Fibroblast of peridontal ligament (primary cell): ENCODE measurements around the gene CRB2.

Experiments used
- DNase-seq: peaks from one replicate; pipeline ENCODE4 v3.0.0-alpha.2; 2010; ENCODE audit errors: extremely low read depth

The CRB2 gene

DNA sequence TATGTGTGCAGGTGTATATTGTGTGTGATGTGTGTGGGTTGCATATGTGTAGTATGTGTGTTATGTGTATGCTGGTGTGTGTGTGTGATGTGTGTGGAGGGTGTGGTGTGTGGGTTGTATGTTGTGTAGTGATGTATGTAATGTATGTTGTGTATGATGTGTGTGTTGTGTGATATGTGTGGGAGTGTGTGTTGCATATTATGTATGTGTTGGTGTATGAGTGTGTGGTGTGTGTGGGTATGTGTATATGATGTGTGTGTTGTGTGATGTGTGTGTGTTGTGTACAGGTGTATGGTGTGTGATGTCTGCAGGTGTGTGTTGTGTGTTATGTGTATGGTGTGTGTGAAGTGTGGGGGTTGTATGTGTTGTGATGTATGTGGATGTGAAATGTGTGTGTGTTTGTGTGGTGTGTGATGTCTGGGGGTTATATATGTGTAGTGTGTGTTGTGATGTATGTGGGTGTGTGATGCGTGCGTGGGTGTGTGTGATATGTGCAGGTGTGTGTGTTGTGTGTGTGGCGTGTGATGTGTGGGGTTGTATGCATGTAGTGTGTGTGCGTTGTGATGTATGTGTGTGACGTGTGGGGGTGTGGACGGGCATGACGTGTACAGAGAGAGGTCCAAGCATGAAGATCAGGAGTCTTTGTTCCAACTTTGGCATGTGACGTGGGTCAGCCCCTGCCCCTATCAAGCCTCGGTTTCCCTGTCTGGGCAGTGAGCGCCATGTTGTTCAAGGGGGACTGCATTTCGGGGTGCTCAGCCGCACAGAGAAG, 8.5 kb upstream of the CRB2 start:
- no peak for DNase-seq

DNA sequence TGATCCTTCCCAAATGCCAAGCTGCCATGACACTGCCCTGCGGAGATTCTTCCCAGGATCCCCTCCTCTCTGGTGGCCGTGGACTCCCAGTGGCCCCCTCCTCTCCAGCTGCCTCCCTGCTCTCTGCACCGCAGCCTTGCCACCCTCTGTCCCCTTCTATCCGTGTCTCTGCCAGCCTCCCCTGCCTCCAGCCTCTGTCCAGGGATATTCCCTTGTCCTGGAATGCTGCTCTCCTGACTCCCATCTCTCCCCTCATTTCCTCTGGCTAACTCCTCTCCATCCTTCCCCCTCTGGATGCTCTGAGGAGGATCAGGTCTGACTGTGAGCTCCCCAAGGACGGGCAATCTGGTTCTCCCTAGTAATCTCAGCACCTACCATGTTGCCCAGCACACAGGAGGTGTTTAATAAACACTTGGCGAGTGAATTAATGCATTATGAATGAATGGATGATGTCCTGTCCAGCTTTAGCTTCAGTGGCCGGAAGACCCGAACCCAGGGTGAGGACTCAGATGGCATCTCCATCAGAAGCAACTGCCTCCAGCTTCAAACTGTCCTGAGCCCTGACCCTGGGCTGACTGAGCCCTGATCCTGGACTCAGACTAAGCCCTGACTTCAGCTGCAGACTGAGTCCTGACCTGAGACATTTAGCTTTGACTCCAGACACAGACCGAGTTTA, 7.5 kb upstream of the CRB2 start:
- DNase-seq = no peak

DNA sequence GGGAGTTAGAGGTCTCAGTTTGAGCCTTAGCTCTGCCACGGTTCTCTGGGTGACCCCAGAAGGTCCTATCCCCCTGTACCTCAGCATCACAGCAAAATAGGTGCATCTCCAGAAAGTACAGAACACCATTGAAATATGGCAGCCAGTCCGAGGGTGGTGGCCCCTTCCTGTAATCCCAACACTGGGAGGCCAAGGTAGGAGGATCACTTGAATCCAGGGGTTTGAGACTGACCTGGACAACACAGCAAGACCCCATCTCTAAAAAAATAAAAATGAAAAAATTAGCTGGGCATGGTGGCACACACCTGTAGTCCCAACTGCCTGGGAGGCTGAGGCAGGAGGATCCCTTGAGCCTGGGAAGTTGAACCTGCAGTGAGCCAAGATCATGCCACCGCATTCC, 7.0 kb upstream of the CRB2 start:
- DNase-seq = no peak

DNA sequence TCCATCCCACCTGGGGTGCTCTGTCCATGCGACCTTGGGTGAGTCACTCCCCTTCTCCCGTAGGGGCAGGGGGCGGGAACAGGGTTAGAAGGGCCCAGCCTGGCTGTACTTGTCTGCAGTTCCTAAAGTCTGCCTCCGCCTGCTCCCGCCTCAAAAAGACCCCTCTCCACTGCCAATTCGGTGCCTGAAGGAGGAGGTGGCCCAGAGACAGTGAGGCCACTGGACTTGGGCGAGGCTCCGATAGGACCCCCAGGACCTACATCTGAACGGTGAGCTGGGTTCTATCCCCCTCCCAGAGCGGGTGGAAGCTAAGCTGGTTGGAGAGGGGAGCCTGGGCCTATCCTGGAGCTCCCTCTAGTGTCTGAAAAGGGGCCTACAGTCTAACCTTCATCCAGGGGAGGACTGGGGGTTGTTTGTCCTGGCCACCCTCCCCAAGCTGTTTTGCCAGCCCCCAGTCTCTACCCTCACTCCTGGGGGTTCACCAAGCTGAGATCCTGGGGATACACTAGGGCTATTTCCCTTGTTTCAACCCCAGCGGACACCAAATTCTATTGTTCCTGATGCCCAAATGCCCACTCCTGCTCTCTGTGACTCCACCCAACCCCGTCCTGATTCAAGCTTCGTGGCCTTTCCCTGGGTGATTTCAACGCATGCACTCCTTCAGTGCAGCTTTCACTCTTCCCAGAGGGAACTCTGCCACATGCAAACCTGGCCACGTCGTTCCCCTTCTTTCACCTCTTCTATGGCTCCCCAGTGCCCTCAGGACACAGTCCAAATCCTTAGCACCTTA, 6.1 kb upstream of the CRB2 start:
- DNase-seq = peak; percentile 60

DNA sequence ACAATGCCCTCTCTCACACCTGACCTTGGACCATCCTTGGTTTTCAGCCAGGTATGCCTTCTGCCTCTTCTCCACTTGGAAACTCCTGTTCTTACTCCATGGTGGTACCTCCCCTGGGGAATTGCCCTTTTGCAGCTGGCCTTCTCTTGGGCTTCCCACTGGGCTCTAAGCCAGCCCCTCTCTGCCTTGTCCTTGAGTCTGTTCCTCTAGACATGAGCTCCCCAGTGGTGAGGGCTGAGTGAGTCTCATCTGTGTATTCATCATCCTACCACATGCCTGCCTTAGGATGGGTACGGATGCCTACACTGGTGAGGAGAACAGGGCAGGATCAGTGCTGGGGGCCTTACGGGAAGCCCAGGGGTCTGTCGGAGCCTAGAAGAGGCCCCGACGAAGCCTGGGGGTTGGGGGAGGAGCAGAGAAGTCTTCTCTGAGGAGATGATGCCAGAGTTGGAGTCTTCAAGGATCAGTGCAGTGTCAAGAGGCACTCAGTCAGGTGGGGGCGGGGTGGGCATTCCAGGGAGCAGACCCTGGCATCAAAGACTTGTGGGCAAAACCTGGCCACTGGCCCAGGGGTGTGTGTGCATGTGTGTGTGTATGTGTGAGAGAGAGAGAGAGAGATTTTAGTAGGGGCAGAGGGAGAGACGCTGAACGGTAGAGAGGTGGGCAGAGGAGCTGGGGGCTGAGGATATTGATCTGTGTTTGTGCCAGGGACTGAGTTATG, 5.2 kb upstream of the CRB2 start:
- no peak for DNase-seq

DNA sequence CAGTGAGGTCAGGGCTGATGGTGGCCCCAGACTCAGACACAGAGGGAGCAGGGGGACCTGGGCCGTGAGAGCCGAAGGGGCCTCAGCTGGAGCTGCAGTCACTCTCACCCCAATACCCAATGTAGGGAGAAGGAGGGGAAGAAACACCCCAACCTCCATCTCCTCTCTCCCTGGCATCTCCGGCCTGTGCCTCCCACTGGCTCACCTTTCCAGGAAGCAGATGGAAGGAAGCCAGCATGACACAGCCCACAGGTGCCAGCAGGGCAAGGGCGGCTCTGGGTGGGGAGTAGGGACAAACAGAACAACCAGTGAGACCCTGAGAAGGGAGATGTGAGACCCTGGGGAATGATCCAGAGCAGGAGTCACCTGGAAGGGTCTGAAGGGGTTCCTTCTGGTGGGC, 3.0 kb upstream of the CRB2 start:
- no peak for DNase-seq

DNA sequence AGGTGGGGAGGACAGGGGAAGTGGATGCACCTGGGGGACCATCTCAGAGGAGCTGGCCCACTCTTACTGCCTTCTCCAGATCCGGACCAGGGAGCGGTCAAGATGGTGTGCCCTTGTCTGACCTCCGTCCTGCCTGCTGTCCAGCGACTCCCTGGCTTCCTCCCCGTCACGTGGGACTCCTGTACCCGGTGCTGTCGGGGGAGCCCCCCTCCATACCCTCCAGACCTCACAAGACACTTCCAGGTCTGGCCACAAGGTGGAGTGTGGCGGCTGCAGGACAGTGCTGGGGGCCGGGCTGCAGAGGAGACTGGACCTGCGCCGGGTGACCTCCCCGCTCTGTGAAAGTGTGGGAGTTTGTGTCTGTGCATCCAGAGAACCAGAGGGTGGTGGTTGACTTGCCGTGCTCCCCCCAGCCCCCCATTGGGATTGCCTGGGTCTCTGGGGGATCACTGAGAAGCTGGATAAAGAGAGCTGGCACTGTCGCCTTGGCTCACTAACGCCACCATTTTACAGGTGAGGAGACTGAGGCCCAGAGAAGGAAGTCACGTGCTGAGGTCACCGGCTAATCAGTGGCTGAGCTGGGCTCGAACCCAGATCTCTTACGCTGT, 1.9 kb upstream of the CRB2 start:
- DNase-seq = peak; percentile 42

DNA sequence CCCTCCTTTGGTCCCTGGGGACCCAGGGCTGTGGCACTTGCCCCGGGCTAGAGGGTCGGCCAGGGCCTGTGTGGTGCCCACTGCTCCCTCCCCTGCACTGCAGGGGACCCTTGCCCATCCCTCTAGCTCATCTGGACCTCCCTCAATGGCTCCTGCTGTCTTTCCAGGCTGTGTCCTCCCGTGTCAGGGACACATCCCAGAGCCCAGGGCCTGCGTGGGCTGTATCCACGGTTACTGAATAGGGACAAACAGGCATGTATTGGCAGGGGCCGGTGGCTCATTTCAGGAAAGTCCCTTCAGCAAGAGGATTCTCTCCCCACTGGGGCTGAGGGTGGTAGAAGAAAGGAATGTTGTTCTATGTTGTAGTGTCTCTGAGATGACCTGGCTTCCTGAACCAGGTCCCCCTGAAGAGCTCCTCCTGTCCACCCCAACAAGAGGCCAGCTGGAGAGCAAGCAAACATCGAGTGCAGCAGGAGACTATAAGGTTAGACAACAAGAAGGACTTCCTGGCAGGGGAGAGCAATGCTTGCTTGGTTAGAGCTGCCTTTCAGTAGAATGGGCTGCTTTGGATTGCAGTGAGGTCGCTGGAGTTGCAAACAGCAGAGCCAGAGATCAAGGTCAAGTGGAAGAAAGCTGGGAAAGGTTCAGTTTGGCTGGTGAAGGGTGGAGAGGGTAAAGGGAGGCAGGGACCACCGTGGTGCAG, 1.0 kb upstream of the CRB2 start:
- DNase-seq = no peak

DNA sequence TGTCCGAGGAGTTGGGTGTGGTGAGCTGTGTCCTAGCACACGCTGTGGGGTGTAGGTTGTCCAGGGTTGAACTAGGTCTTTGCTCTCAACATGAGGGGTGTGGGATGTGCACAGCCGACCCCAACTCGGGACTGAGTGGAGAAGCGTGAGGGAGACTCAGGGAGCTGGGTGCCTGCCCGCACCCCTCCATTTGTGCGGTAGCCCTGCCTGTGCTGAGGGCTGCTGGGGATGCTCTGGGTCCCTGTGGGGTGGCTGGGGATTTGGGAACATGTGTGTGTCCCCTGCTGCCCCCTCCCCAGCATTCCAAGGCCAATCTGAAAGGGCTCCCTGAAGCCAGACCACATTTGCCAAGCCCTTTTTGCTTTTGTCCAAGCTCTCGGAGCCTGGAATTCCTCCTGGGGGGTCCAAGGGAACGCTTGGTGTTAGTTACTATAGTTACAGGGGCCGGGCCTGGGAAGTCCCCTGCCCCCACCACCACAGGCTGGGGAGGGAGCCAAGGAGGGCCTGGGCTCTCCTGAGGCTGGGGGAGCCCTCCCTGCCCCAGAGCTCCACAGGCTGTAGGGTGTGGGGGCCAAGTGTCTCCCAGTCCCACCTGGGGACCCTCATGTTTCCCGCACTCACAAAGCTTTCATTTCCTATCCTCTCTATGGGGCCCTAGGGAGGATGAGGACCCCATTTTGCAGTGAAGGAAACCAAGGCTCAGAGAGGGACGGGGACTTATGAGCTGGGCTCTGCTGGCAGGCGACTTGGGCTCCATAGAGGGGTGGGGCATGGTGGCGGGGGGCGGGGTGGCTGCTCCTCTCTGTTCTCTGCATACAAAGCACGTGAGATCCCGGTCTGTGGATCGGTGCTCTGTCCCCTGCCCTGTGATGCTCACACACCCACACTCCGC, 1.1 kb downstream of the CRB2 start:
- no peak for DNase-seq

DNA sequence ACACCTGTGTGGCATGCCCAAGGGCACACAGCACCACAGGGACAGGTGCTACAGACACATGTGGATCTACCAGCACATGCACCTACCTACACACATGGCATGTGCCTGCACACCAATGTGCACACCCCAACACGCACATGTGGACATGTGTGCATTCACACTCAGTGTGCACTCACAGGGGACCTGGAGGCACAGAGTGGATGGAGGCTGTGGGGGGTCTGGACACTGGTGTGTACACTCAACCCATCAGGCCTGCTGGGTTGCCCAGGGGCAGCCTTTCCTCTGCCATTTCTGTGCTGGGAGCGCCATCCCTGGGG, 1.7 kb downstream of the CRB2 start:
- DNase-seq = no peak

DNA sequence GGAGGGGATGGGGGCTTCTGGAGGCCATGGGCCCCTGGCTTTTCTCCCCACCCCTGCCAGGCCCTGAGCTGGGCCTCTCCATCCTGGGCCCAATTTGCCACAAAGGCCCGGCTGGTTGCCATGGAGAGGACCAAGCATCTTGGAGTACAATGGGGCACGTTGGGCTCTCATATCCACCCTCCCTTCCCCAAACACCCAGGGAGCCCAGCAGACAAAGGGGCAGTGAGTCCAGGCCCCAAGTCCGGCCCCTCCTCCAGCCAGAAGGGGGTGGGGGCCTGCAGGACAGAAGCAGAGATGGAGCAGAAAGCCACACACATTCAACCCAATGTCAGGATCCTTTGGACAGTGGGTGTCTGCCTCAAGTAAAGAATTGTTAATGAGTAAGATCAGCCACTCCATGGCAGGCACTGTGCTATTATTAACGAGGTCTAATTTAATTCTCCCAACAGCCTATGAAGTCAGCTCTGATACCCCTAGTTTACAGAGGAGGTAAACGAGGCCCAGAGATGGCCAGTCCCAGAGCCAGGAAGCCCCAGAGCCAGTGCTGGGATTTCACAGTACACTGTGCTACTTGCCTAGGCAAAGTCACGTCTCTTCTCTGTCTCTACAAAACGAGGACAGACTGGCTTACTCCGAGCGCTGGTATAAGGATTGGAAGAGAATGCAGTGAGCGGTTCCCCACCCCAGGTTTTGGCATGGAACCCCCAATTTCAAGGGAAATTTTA, 2.3 kb downstream of the CRB2 start:
- DNase-seq = no peak

DNA sequence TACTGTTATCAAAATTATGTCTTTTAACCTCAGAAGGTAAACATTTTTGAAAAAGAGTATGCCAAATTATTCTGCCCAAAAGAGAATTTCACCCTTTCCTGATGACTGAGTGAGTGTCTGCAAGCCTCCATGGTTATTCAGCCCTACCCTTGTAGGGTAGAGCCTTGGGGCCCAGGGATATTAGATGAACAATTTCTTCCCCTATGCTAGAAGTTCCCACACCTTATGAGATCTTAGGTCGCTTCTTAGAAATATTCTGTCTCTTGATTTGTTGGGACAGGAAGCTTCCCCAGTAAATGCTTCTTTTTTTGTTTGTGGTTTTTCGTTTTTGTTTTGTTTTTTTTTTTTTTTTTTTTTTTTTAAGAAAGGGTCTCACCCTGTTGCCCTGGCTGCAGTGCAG, 3.1 kb downstream of the CRB2 start:
- no peak for DNase-seq

DNA sequence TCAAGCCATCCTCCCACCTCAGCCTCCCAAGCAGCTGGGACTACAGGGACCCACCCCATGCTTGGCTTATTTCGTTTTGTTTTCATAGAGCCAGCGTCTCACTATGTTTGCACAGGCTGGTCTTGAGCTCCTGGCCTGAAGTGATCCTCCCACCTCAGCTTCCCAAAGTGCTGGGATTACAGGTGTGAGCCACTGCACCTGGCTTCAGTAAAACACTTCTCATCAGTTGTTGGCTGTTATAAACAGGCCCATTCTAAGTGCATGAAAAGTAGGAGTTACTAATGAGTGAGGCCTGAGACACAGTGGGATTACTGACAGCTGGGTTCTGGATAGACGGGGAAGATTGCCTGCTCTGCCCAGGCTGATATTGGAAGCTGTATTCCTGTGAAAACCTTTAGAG, 3.5 kb downstream of the CRB2 start:
- no peak for DNase-seq

DNA sequence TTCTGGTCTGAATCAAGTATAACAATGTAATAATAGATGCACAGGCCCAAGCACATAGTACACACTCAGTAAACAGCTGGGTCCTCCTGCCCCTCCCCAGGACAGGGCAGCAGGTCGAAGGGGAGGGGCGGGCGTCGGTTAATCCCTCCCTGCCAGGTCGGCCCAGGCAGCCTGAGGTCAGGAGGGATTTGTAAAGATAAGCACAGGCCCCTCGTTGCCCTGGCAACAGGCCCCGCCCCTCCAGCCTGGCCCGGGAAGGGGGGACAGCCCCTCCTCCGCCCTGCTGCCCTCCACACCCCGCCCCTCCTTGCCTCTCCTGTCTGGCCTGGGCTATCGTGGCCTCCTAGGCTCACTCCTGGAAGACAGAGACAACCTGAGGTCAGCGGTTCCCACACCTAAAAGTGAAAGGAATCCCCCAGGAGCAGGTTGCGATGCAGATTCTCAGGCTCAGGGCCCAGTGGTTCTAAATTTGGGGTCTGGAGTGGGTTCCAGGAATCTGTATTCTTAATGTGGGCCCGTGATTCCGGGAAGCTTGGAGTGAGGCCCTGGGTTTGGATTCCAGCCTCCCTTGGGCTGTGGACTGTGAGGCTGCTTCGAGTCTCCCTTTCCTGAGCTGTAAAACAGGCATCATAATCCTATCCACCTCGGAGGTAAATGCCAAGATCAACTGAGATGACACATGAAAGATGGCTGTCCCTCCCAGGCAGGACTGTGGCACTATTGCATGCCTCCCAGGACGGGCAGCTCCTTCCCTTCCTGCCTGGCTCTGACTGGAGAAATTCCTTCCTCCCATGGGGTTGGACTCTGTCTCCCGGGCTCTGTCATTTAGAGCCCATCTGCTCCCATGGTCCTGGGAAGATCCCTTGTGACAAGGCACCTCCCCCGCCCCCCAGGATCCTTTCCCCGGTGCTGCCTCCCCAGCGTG, 4.4 kb downstream of the CRB2 start:
- DNase-seq = no peak

DNA sequence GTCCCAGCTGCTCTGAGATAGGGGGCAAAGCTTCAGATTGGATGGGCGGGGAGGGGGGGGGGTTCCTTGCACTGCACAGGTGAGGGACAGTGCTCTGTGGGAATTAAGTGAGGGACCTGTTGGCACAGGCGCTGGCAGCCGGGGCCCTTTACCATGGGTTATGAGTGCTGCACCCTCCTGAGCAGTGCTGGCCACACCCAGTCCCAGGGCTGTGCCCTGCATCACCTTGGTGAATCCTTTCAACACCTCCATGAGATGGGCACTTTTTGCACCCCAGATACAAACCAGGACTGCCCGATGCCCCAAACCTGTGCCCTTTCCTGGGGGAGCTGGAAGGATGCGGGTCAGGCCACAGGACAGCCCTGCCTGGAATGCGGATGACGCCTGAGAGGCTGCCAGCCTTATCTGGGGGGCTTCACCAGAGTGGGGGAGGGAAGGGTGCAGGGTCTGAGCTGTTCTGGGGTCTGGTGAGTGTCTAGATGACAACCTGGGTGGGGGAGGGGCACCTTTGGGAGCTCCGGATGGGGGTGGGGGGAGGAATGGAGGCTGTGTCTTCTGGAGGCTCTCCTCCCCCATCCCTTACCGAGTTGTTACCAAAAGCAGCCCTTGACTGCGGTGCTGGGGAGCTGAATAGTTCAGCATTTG, 5.2 kb downstream of the CRB2 start:
- DNase-seq = no peak

DNA sequence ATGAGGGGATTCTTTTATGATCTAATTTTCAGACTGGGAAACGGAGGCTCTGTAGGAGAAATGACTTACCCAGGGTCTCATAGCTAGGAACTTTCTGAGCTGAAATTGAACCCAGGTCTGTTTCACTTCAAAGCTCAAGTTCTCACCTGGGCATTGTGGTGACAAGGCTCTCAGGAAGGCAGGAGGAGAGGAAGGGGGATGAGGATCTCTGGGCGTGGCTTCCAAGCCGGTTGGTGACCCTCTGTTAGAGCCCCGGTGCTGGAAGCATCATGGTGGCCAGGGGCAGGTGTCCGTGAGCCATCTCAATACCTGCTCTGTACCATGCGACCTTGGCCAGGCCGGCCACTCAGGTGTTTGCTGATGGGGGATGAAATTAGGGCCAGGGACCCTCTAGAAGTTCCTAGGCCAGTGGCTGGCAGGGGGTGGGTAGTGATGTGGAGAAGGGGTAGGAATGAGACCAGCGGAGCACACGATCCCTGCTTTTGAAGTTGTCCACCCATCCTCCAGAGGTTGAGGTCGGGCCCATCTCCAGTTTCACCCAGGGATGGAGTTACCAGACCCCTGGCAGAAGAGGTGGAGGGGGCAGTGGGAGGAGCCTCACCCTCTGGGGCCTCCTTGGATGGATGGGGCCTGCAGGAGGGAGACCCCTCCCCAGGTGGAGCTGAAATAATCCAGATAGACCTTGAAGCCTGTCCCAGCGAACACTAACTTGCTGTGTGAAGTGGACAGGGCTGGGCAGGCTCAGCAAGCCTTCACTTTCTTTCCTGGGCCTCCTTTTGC, 5.9 kb downstream of the CRB2 start:
- no peak for DNase-seq

DNA sequence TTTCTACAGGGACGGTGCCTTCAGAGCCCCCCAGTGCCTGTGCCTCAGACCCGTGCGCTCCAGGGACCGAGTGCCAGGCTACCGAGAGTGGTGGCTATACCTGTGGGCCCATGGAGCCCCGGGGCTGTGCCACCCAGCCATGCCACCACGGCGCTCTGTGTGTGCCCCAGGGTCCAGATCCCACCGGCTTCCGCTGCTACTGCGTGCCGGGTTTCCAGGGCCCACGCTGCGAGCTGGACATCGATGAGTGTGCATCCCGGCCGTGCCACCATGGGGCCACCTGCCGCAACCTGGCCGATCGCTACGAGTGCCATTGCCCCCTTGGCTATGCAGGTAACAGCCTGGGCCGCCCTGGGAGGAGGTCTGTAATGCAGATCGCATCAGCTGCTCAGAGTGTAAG, 6.9 kb downstream of the CRB2 start:
- DNase-seq = no peak
